Fibroblast of peridontal ligament (primary cell): Measurements from ENCODE around the gene EMX1.
"Not testable (repeated sequence)": the region's sequence is repeated elsewhere in the genome, so short reads cannot be mapped to it uniquely, and the experiment has no call there.

Source experiments
- DNase-seq: peaks from one replicate; pipeline ENCODE4 v3.0.0-alpha.2; 2010; ENCODE audit errors: extremely low read depth

EMX1 gene

GRCh38 chr2:72900191-72900825 is 17.0 kb upstream of the EMX1 start:
- DNase-seq = no peak

DNA sequence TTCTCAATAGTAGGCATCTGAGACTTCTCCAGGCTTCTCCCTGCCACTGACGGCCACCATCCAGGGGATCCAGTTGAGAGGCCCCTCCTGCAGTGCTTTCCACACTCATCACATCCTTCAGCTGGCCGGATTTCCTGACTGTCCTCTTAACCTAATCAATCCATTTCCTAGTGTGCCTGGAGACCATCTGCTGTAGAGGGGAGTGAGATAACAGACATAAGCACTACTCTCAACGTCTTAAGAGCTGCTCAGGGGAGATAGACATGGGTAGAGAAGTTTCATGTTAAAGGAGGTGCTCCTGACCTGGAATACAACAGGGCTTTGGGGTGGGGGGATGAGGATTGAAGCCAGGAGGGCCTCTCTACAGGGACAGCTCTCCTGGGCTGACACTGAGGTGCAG is 15.9 kb upstream of the EMX1 start:
- DNase-seq = no peak

- not testable (repeated sequence) for DNase-seq
Observed at GRCh38 chr2:72907369-72907768, 9.9 kb upstream of the EMX1 start.

DNA sequence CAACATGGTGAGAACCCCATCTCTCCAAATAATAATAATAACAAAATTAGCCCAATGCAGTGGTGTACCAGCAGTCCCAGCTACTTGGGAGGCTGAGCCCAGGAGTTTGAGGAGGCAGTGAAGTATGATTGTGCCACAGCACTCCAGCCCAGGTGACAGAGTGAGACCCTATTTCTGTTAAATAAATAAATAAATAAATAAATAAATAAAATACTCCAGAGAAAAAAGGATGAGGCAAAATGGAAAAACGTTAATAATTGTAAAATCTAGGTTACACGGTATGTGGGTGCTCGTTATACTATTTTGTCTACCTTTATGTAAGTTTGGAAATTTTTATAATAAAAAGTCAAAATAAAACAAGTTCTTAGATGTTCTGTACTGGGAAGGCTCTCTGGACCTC is 8.6 kb upstream of the EMX1 start:
- DNase-seq = no peak

DNA sequence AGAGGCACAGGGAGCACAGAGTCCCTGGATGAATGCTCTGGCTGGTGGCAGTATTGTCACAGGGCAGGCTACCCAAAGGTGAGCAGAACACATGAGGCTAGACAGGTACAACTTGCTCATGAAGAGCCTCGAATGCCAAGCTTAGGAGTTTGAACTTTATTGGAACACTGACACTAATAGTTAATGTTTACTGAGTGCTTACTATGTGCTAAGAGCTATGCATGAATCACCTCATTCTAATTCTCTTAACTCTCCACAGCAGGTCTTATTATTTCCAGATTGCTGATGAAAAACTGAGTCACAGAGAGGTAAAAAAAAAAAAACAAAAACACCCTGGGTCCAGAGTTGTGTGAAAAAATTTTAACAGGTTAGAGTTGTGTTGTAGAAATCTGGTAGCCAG is 6.1 kb upstream of the EMX1 start:
- DNase-seq = no peak

DNA sequence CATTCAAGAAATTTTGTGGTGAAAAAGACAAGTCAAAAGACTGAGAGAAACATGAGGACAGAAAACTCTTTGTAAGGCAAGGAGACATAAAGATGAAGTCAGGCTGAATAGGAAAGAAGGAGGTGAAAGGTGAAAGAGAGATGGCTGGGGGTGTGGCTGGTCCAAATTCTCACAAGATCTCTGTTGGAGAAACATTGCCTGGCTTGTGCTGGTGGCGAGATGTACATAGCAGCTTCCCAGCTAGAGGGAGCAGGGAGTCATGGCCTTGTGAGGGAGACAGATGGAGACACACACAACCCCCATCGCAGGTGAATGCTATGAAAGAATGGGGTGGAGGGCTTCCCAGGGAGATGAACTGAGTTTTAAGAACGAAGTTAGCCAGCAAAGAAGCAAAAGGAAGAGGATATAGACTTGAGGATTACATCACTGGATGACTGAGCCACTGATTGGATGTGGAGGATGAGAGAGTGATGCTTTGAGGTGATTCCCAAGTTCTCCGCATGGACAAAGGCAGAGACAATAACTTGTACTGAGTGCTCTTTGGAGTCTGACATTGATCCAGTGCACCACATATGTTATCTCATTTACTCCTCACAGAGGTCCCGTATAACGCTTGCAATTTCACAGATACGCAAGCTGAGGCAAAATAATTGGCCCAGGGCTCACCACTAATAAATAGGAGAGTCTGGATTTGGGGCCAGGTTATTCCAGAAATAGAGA is 3.7 kb upstream of the EMX1 start:
- no peak for DNase-seq

GRCh38 chr2:72914206-72914559 is 3.1 kb upstream of the EMX1 start:
- DNase-seq = no peak

- DNase-seq = no peak
Observed at GRCh38 chr2:72914589-72915319, 2.6 kb upstream of the EMX1 start.

DNA sequence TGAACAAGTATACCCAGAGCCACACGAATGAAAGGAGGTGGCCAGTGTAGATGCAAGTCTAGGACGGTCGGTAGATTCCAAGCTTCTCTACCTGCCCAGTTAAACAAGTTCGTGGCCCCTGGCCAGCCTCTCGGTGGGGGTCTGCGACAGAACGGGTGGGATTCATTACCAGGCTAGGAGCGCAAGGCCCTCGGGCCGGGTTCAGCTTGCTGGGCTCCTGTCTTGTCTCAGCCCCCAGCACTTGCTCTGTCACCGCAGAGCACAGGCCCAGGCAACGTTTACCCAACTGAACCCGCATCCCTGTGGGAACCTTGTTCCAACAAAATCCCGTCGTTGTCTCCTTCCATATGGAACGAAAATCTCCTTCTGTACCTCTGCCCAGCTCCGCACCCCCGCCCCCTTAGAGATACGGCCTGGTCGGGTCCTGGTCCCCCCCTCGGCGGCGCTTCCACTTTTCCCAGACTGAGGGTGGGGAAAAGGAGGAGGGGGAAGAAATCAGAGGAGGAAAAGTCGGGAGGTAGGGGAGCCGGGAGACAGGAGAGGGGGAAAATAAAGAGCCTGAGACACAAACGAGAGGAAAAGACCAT is 1.9 kb upstream of the EMX1 start:
- no peak for DNase-seq

DNA sequence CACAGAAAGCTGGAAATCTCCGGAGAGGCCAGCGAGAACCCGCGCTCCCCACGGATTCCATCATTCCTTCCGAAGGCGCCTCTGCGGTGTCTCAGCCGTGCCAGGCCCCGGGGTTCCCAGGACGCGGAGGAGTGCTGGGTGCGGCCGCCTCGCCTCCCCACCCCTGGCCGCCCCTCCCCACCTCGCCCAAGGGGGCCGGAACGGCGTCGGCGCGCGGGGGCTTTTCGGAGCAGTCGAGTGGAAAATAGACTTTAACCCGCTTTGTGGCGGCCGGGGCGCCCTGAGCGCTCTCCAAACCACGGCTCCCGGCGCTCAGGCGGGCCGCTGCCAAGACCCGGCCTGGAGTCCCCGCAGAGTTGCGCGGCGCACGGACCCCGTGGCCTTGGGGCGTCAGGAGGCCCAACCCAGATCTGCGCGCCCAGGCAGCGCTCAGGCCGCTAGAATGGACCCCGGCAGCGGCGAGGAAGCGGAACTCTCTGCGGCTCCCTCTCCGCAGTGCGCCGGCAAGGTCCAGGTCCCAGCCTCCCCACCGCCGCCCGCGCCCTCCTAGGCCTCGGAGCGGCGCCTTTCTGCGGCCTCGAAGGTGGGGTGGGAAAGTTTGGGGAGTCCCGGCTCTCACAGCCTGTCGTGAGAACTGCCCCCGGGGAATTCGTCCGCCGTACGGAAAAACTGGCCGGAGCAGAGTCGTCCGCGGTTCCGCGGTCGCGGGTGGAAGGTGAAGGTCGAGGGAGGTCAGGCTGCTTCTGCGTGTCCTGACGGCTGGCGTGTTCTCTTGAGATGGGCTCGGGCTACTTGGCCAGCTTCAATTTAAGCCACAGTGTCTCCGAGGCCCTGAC is 1.2 kb upstream of the EMX1 start:
- DNase-seq = no peak

DNA sequence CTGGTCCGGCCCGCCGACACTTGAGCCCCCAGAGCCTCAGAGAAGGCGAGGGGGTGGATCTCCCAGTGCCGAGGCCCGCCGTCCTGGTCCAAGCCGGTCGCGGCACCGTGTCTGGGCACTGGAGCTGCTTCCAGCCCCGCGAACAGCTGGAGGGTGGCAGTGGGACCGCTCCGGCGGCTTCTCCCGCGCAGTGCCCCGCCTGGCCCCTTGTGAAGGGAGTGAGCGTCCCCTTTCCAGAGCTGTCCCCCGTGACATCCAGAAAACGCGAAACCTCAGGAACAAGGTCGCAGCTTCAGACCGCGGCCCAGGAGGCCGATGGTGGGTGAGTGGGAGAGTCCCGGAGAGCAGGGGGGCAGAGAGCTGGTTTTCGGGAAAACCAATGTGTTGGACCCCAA is 579 bp upstream of the EMX1 start:
- DNase-seq = no peak

GRCh38 chr2:72917877-72918553 is 696 bp downstream of the EMX1 start:
- no peak for DNase-seq

GRCh38 chr2:72919414-72920317 is 2.3 kb downstream of the EMX1 start:
- no peak for DNase-seq

- peak; percentile 15 for DNase-seq
Observed at GRCh38 chr2:72920318-72921087, 3.2 kb downstream of the EMX1 start.

- no peak for DNase-seq
Observed at GRCh38 chr2:72921088-72921851, 4.0 kb downstream of the EMX1 start.

- DNase-seq = no peak
Observed at GRCh38 chr2:72921853-72922252, 4.5 kb downstream of the EMX1 start.

GRCh38 chr2:72923833-72924352 is 6.6 kb downstream of the EMX1 start:
- DNase-seq = no peak
